Fibroblast of lung (primary cell): ENCODE results near the gene SLC13A3. TPM values are rescaled to one million over a fixed set of nuclear protein-coding genes. Genes with fewer than 3 reads are reported as not detected.

ENCODE experiments used
- DNase-seq, 2 donors: peaks; one replicate each; pipeline versions ENCODE4 v3.0.0 to v3.0.0-alpha.2; 2010; ENCODE audit warnings: low read depth in 2 of 2
- H2AFZ ChIP-seq: 2 replicates; pipeline ENCODE4 v1.5.1; 2012; ENCODE audit warnings: low read length, control low read depth, inconsistent platforms
- H3K27ac ChIP-seq: 2 replicates; pipeline ENCODE4 v1.5.1; 2011; ENCODE audit warnings: low read length, control low read depth; ENCODE audit not compliant: insufficient read depth
- H3K27me3 ChIP-seq: 2 replicates; pipeline ENCODE4 v1.5.1; 2011; ENCODE audit warnings: mild to moderate bottlenecking, low read length; ENCODE audit not compliant: control insufficient read depth, insufficient read depth
- H3K36me3 ChIP-seq: 2 replicates; pipeline ENCODE4 v1.5.1; 2011; ENCODE audit warnings: low read length; ENCODE audit not compliant: control insufficient read depth, insufficient read depth
- H3K4me1 ChIP-seq: 2 replicates; pipeline ENCODE4 v1.5.1; 2011; ENCODE audit warnings: low read length; ENCODE audit not compliant: control insufficient read depth, insufficient read depth; ENCODE audit errors: extremely low read depth
- H3K4me2 ChIP-seq: 2 replicates; pipeline ENCODE4 v1.5.1; 2011; ENCODE audit warnings: low read length, control low read depth; ENCODE audit not compliant: insufficient read depth; ENCODE audit errors: extremely low read depth
- H3K4me3 ChIP-seq, 4 experiments: fragments of 200-600 bp in 1 of 4; sonication (generic) in 1 of 4; replicated peaks in 1 of 4; 2 replicates each; pipeline ENCODE4 v1.5.1; 2011 to 2016; ENCODE audit warnings: low read length in 4 of 4, low read depth in 3 of 4, mild to moderate bottlenecking in 3 of 4, control low read depth in 2 of 4, inconsistent platforms in 1 of 4, mixed read lengths in 1 of 4; ENCODE audit not compliant: insufficient read depth in 1 of 4; ENCODE audit errors: control extremely low read depth in 1 of 4
- H3K79me2 ChIP-seq: 2 replicates; pipeline ENCODE4 v1.5.1; 2012; ENCODE audit warnings: mild to moderate bottlenecking, low read length, inconsistent platforms; ENCODE audit not compliant: control insufficient read depth, insufficient read depth
- H3K9ac ChIP-seq: 2 replicates; pipeline ENCODE4 v1.5.1; 2011; ENCODE audit warnings: mild to moderate bottlenecking, low read length, control low read depth; ENCODE audit not compliant: insufficient read depth
- H3K9me3 ChIP-seq: 2 replicates; pipeline ENCODE4 v1.5.1; 2012; ENCODE audit warnings: low read depth, low read length; ENCODE audit not compliant: control insufficient read depth, insufficient read depth
- H4K20me1 ChIP-seq: 2 replicates; pipeline ENCODE4 v1.5.1; 2011; ENCODE audit warnings: low read length; ENCODE audit not compliant: control insufficient read depth, insufficient read depth; ENCODE audit errors: extremely low read depth
- CTCF ChIP-seq, 2 donors: IDR thresholded peaks in 1 of 2; conservative IDR thresholded peaks in 1 of 2; 1 replicate in 1 of 2; 2 replicates in 1 of 2; pipeline ENCODE4 v1.5.1; 2011 to 2012; ENCODE audit warnings: low read length in 2 of 2, control low read depth in 1 of 2, inconsistent platforms in 1 of 2, low read depth in 1 of 2, mild to moderate bottlenecking in 1 of 2
- EZH2 ChIP-seq: IDR thresholded peaks from 2 replicates; pipeline ENCODE4 v1.5.1; 2012; ENCODE audit warnings: low read length, control low read depth, mild to moderate bottlenecking; ENCODE audit errors: missing control alignments
- polyA plus RNA-seq, 2 donors: library from polyadenylated mRNA; depleted of rRNA in 1 of 2; stranded (reverse) in 1 of 2; unstranded in 1 of 2; fragments of >200 nt; gene quantifications; 2 replicates each; pipeline ENCODE4 v1.2.1, GENCODE V29; 2011 to 2012; ENCODE audit warnings: missing spikeins in 1 of 2
- total RNA-seq: library from RNA; depleted of rRNA; stranded (reverse); fragments of >200 nt; gene quantifications from 2 replicates; pipeline ENCODE4 v1.2.1, GENCODE V29; 2014

The SLC13A3 gene
- total and polyA plus RNA-seq, 2 donors (not counting 1 experiment from before 2014, with no cell fraction given) = 2.2 to 5.6 TPM

GRCh38 chr20:46638898-46639274, 12.4 kb downstream of the SLC13A3 start:
- TF ChIP-seq EZH2 = no peak
- no peak for TF ChIP-seq CTCF (conservative IDR thresholded peaks at IDR 0.05 in 1 of 2, IDR thresholded peaks at IDR 0.05 in 1 of 2; ENCODE audit: low read depth in 1 of 2, low read length in 2 of 2)
- H3K4me2 ChIP-seq = no peak overlapping the region
- H2AFZ ChIP-seq = no peak overlapping the region
- no peak overlapping the region for H3K9ac ChIP-seq
- H4K20me1 ChIP-seq = no peaks in the 10 kb centered on the region
- H3K27ac ChIP-seq = no peak overlapping the region
- H3K27me3 ChIP-seq = no peaks in the 10 kb centered on the region
- no peaks in the 10 kb centered on the region for H3K4me1 ChIP-seq
- DNase-seq = no peak
- no peaks in the 10 kb centered on the region for H3K36me3 ChIP-seq
- H3K9me3 ChIP-seq = no peaks in the 10 kb centered on the region
- no peaks in the 10 kb centered on the region for H3K79me2 ChIP-seq
- H3K4me3 ChIP-seq = no peak overlapping the region

GRCh38 chr20:46638134-46638897, 12.9 kb downstream of the SLC13A3 start:
- H2AFZ ChIP-seq = no peak overlapping the region
- no peaks in the 10 kb centered on the region for H3K9me3 ChIP-seq
- no peaks in the 10 kb centered on the region for H3K79me2 ChIP-seq
- H3K4me1 ChIP-seq = no peaks in the 10 kb centered on the region
- no peaks in the 10 kb centered on the region for H4K20me1 ChIP-seq
- no peaks in the 10 kb centered on the region for H3K27me3 ChIP-seq
- no peak overlapping the region for H3K9ac ChIP-seq
- DNase-seq = no peak
- H3K36me3 ChIP-seq = no peaks in the 10 kb centered on the region
- no peak overlapping the region for H3K27ac ChIP-seq
- no peak overlapping the region for H3K4me2 ChIP-seq
- no peak for TF ChIP-seq EZH2
- TF ChIP-seq CTCF (conservative IDR thresholded peaks at IDR 0.05 in 1 of 2, IDR thresholded peaks at IDR 0.05 in 1 of 2; ENCODE audit: low read depth in 1 of 2, low read length in 2 of 2) = no peak
- no peak overlapping the region for H3K4me3 ChIP-seq

GRCh38 chr20:46637427-46638133, 13.7 kb downstream of the SLC13A3 start:
- no peaks in the 10 kb centered on the region for H4K20me1 ChIP-seq
- H3K9me3 ChIP-seq = no peaks in the 10 kb centered on the region
- H3K36me3 ChIP-seq = no peaks in the 10 kb centered on the region
- TF ChIP-seq EZH2 = no peak
- no peak for DNase-seq
- H3K4me3 ChIP-seq = no peak overlapping the region
- no peaks in the 10 kb centered on the region for H3K27me3 ChIP-seq
- no peak overlapping the region for H2AFZ ChIP-seq
- H3K79me2 ChIP-seq = no peaks in the 10 kb centered on the region
- H3K27ac ChIP-seq = no peak overlapping the region
- H3K9ac ChIP-seq = no peak overlapping the region
- no peaks in the 10 kb centered on the region for H3K4me1 ChIP-seq
- no peak overlapping the region for H3K4me2 ChIP-seq
